Esophagus mucosa (tissue), 1 donor: ENCODE data around the gene ATRX. TPM values are rescaled to one million over a fixed set of nuclear protein-coding genes. Genes with fewer than 3 reads are reported as not detected.

Experiments
- total RNA-seq: library from RNA; stranded (reverse); gene quantifications from one replicate; pipeline ENCODE4 v1.2.4, GENCODE V29; 2023
- donor health status: DM: yes; HTN: yes; CAD: no.

ATRX gene
- total RNA-seq, 1 donor from 2014 or later = 34.2 TPM

Other genes with a start within 250 kb of the ATRX start
- 39.4 TPM for gene MAGT1, start 109.2 kb upstream of the ATRX start, total RNA-seq
- 359 TPM for gene COX7B, start 113.3 kb upstream of the ATRX start, total RNA-seq
- 8.7 TPM for gene ATP7A, start 124.5 kb upstream of the ATRX start, total RNA-seq
- 0.44 TPM for gene PGAM4, start 183.4 kb upstream of the ATRX start, total RNA-seq